HG02610 (cell line): ENCODE data around the gene MPST.

Source experiments
- ATAC-seq: cut with Tn5 transposase; IDR thresholded peaks from one replicate; pipeline ENCODE4 v1.9.1; 2021; ENCODE audit warnings: mild to moderate bottlenecking, moderate library complexity; ENCODE audit not compliant: unreplicated experiment

Gene MPST

GRCh38 chr22:37043828-37044538 lies 24.4 kb downstream of the MPST start:
- ATAC-seq = peak; percentile 67

GRCh38 chr22:37044634-37045625 lies 25.4 kb downstream of the MPST start:
- ATAC-seq = no peak

GRCh38 chr22:37045958-37046357 lies 26.4 kb downstream of the MPST start:
- ATAC-seq = no peak

GRCh38 chr22:37046589-37046988 lies 27.0 kb downstream of the MPST start:
- no peak for ATAC-seq

- no peak for ATAC-seq
Observed at GRCh38 chr22:37047006-37047405, 27.5 kb downstream of the MPST start.

GRCh38 chr22:37048133-37048532 lies 28.6 kb downstream of the MPST start:
- ATAC-seq = no peak

GRCh38 chr22:37049224-37049623 lies 29.7 kb downstream of the MPST start:
- no peak for ATAC-seq

GRCh38 chr22:37050913-37051312 lies 31.4 kb downstream of the MPST start:
- ATAC-seq = no peak

- ATAC-seq = peak; percentile 87
Observed at GRCh38 chr22:37051391-37052385, 32.1 kb downstream of the MPST start, which contains the start of gene KCTD17. Gene KCTD17 (plus strand): TSS chr22:37051742. CDS start chr22:37051761, 19 bp downstream.

GRCh38 chr22:37052386-37053309 lies 33.1 kb downstream of the MPST start:
- no peak for ATAC-seq

- ATAC-seq = no peak
Observed at GRCh38 chr22:37053310-37054055, 33.9 kb downstream of the MPST start.

- ATAC-seq = no peak
Observed at GRCh38 chr22:37054056-37054395, 34.5 kb downstream of the MPST start.

- ATAC-seq = no peak
Observed at GRCh38 chr22:37054600-37055365, 35.2 kb downstream of the MPST start.

- no peak for ATAC-seq
Observed at GRCh38 chr22:37056246-37056645, 36.7 kb downstream of the MPST start.

GRCh38 chr22:37057226-37057625 lies 37.7 kb downstream of the MPST start:
- no peak for ATAC-seq

- no peak for ATAC-seq
Observed at GRCh38 chr22:37057796-37058510, 38.4 kb downstream of the MPST start.

- ATAC-seq = no peak
Observed at GRCh38 chr22:37058917-37059701, 39.6 kb downstream of the MPST start.
